GM08714 (cell line): ENCODE results near the gene CLDN6.

Source experiments
- H3K4me3 ChIP-seq: fragments of 200-500 bp; sonication (Bioruptor generic); 2 replicates; pipeline ENCODE4 v1.5.1; 2014; ENCODE audit warnings: mild to moderate bottlenecking, low read length, inconsistent platforms
- ZNF274 ChIP-seq: IDR thresholded peaks from 2 replicates; pipeline ENCODE4 v1.6.1; 2012; ENCODE audit warnings: mild to moderate bottlenecking, low read depth, low read length

Gene CLDN6

GRCh38 chr16:3007059-3007956, 10.7 kb downstream of the CLDN6 start:
- TF ChIP-seq ZNF274 = no peak
- peak overlapping the region; percentile 35; the same call in 1 of the 2 replicates for H3K4me3 ChIP-seq

DNA sequence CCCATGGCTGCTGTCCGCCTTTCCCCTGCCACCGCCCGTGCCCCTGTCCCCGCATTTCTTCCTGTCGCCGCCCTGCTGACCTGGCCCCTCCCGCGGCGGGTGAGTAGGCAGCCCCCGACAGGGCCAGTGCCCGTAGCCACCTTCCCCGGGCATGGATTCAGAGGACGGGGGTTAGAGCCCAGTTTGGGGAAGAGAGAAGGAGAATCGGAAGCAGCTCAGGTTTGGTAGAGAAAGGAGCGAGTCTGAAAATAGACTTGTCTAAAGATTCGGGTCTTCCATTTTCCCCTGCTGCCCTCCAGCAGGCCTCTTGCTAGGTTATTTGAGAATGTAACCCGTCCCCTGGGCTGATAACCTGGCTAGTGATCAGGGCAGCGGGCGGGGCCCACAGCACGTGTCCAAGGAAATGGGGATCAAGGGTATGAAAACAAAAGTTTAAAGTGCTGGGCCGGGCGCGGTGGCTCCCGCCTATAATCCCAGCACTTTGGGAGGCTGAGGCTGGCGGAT, 13.2 kb downstream of the CLDN6 start:
- H3K4me3 ChIP-seq = peak overlapping the region; percentile 51; the same call in 1 of the 2 replicates
- no peak for TF ChIP-seq ZNF274

DNA sequence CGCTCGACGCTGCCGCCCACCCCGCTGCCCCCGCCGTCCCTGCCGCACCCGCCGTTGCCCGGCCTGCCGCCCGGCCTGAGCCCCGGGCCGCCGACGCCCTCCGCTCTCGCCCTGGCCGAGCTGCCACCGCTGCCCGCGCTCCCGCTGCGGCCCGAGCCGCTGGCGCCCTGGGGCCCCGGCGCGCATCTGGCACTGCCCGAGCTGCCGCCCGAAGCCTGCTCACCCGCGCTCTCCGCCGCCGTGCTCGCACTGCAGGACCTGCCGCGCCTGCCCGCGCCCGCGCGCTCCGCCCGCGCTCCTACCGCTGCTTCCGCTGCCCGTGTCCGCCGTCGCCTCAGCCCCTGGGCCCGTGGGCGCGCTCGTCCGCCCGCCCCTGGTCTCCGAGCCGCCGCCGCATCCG, 13.7 kb downstream of the CLDN6 start:
- TF ChIP-seq ZNF274 = no peak
- no peak overlapping the region for H3K4me3 ChIP-seq

GRCh38 chr16:3003582-3004270, 14.3 kb downstream of the CLDN6 start:
- TF ChIP-seq ZNF274 = no peak
- no peak overlapping the region for H3K4me3 ChIP-seq

- no peak for TF ChIP-seq ZNF274
- H3K4me3 ChIP-seq = no peak overlapping the region
These were observed 16.7 kb downstream of the CLDN6 start for GRCh38 chr16:3001316-3001715.

GRCh38 chr16:3000540-3000939, 17.4 kb downstream of the CLDN6 start:
- no peak for TF ChIP-seq ZNF274
- no peak overlapping the region for H3K4me3 ChIP-seq

DNA sequence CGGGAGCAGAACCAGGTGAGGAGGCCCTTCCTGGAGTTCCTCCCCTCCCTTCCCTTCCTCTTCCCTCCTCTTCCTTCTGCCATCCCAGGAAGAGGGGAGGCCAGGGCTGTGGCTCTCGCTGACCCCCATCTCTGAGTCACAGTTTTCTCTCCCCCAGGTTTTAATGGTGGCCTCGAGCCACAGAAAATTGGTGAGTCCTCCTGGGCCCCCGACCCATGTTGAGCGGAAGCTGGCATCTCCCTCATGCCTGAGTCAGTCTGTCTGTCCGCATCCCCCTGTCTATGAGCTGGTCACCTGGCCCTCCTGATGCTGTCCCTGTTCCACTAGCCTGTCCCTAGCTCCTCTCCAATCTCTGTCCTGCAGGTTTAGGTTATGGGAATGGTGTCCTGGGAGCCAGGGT, 18.1 kb downstream of the CLDN6 start:
- TF ChIP-seq ZNF274 = no peak
- H3K4me3 ChIP-seq = no peak overlapping the region

- TF ChIP-seq ZNF274 = no peak
- H3K4me3 ChIP-seq = no peak overlapping the region
These were observed 21.7 kb downstream of the CLDN6 start for GRCh38 chr16:2996298-2996697.

DNA sequence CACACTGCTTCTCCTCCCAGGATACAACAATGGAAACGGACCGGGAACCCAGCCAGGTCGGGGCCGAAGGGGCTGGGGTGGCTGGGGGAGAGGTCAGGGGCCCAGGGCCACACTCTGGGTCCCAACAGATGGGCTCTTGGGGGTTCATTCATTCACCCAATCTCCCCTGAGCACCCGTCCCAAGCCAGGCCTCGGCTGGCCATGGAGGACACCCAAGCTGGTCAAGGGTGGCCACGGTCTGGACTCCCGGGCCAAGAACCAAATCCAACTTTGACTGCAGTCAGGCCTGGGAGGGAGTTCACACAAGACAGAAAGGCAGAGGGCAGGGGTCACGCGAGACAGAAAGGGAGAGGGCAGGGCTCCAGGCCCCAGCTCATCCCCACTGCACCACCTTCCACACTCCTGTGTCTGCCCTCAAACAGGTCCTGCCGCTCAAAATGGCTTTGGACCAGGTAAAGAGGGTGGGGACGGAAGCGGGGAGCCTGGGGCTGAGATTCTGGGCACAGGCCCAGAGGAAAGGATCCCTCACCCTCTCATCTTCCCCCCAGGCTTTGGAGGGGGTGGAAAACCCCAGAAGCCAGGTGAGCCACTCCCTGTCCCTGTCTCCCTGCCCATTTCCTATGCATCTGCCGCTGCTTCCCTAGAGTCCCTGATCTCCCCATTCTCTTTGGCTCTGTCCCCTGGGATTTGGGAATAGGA, 25.5 kb downstream of the CLDN6 start:
- H3K4me3 ChIP-seq = no peak overlapping the region
- TF ChIP-seq ZNF274 = no peak

- TF ChIP-seq ZNF274 = no peak
- no peak overlapping the region for H3K4me3 ChIP-seq
These were observed 26.3 kb downstream of the CLDN6 start for GRCh38 chr16:2991566-2992261.

DNA sequence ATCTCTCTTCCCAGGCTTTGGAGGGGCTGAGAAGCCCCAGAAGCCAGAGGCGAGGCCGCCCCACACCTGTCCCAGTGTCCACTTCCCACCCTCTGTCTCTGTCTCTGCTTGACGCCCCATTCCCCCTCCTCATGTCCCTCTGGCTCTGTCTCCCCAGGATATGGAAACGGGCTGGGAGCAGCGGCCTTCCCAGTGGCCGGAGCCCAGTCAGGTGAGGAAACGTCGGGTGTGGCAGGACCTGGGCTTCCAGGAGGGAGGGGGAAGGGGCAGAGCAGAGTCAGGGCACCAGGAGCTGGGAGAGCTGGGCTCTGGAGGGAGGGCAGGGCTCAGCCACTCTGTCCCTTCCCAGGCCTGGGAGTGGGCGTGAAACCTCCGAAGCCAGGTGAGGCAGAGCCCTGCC, 27.1 kb downstream of the CLDN6 start:
- no peak overlapping the region for H3K4me3 ChIP-seq
- TF ChIP-seq ZNF274 = no peak

GRCh38 chr16:2988590-2989099, 29.3 kb downstream of the CLDN6 start:
- TF ChIP-seq ZNF274 = no peak
- no peak overlapping the region for H3K4me3 ChIP-seq

DNA sequence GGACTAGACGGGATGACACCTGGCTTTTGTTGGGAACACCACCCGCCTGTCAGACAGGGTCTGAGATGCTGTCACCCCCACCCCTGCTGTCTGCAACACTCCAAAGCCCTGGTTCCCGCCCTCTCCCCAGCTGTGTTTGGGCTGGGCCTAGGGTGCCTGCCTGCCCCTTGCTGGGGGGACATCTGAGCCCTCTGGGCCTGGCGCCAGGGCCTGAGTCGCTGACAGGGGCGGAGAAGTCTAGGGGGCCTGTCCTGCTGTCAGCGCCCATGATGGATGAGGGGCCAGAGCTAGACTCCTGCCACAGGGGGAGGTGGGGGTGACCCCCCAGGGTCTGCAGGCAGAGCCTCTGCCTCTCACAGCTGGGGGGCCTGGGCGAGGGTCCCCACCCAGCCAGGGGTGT, 30.1 kb downstream of the CLDN6 start:
- no peak overlapping the region for H3K4me3 ChIP-seq

More for the DNA sequence above, 30.1 kb downstream of the CLDN6 start:
- TF ChIP-seq ZNF274 = no peak
